ENCODE results near the gene ERC1.

The ERC1 gene

DNA sequence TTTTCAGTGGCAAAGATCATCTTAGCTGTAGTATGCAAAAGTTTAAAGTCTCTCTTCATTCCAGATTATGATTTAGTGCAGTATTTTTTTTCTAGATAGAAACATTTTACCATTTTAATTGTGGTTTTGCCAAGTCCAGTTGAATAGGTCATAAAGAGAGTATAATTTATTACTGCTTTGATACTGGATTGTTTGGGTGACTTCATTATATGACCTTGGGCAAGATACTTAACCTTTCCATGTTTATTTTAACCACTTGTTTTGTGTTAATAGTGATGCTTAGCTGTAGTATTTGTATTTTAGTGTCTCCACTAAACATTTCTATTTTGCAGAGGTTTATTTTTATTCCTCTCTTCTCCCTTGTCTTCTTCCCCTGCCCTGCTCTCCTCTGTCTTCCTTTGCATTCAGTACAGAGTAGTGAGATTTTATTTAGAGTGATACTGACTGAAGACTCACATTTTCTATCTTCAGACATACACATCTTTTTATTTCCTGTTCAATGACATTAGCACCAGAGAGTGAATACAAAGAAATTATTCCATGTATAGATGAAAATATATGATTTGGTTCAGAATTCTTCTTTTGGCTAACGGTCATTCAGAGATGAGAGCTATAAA lies 215.2 kb downstream of the ERC1 start (continued):
- TF ChIP-seq REST (tag by site-specific recombination; IDR thresholded peaks at IDR 0.05) (no peak), ZNF10 (tag by site-specific recombination; IDR thresholded peaks at IDR 0.05) (peak; percentile 59; the same call in 1 of the 2 replicates), ZNF585B (tag by site-specific recombination; IDR thresholded peaks at IDR 0.05) (no peak), ZNF555 (tag by site-specific recombination; conservative IDR thresholded peaks at IDR 0.05) (no peak), KLF8 (tag by site-specific recombination; IDR thresholded peaks at IDR 0.05) (0 out of 2 replicates have a peak, but pooled peaks have one; percentile 40), ZNF174 (tag by site-specific recombination; IDR thresholded peaks at IDR 0.05) (no peak), KLF10 (tag by site-specific recombination; IDR thresholded peaks at IDR 0.05) (peak; percentile 50; the same call in 1 of the 2 replicates), ZNF623 (tag by site-specific recombination; IDR thresholded peaks at IDR 0.05) (no peak), ATF2 (tag by site-specific recombination; IDR thresholded peaks at IDR 0.05; ENCODE audit: low read depth) (peak; percentile 75), ZNF514 (tag by site-specific recombination; IDR thresholded peaks at IDR 0.05) (no peak), ZNF132 (tag by site-specific recombination; IDR thresholded peaks at IDR 0.05; ENCODE audit: borderline replicate concordance) (no peak), ZFP37 (tag by site-specific recombination; IDR thresholded peaks at IDR 0.05) (no peak), ZNF843 (tag by site-specific recombination; IDR thresholded peaks at IDR 0.05) (peak; percentile 98), SCRT2 (tag by site-specific recombination; IDR thresholded peaks at IDR 0.05) (peak; percentile 69), ZNF548 (tag by site-specific recombination; IDR thresholded peaks at IDR 0.05) (no peak), ZNF571 (tag by site-specific recombination; IDR thresholded peaks at IDR 0.05) (no peak), KLF16 (tag by site-specific recombination; IDR thresholded peaks at IDR 0.05) (peak; percentile 88), ZNF248 (tag by site-specific recombination; IDR thresholded peaks at IDR 0.05) (no peak), ZNF211 (tag by site-specific recombination; IDR thresholded peaks at IDR 0.05; ENCODE audit: low read depth) (no peak), ZNF280D (tag by site-specific recombination; IDR thresholded peaks at IDR 0.05) (no peak), SP7 (tag by site-specific recombination; IDR thresholded peaks at IDR 0.05) (peak; percentile 64; the same call in 1 of the 2 replicates), RBAK (tag by site-specific recombination; IDR thresholded peaks at IDR 0.05) (no peak), ZNF530 (tag by site-specific recombination; IDR thresholded peaks at IDR 0.05; ENCODE audit: low read depth) (no peak), ZNF324 (tag by site-specific recombination; IDR thresholded peaks at IDR 0.05) (peak; percentile 76; the same call in 1 of the 2 replicates), BCL6B (tag by site-specific recombination; IDR thresholded peaks at IDR 0.05) (no peak; the same call in none of the 2 replicates), KLF7 (tag by site-specific recombination; IDR thresholded peaks at IDR 0.05; ENCODE audit: borderline replicate concordance) (no peak), ZNF157 (tag by site-specific recombination; IDR thresholded peaks at IDR 0.05) (no peak), ZNF501 (tag by site-specific recombination; IDR thresholded peaks at IDR 0.05) (peak; percentile 58), ZNF777 (tag by site-specific recombination; IDR thresholded peaks at IDR 0.05; ENCODE audit: borderline replicate concordance) (no peak), ZNF121 (tag by site-specific recombination; IDR thresholded peaks at IDR 0.05) (0 out of 2 replicates have a peak, but pooled peaks have one; percentile 28), YY2 (tag by site-specific recombination; IDR thresholded peaks at IDR 0.05) (no peak)
- TF ChIP-seq, protein P1, sequence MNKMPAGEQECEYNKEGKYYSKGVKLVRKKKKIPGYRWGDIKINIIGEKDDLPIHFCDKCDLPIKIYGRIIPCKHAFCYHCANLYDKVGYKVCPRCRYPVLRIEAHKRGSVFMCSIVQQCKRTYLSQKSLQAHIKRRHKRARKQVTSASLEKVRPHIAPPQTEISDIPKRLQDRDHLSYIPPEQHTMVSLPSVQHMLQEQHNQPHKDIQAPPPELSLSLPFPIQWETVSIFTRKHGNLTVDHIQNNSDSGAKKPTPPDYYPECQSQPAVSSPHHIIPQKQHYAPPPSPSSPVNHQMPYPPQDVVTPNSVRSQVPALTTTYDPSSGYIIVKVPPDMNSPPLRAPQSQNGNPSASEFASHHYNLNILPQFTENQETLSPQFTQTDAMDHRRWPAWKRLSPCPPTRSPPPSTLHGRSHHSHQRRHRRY (tag by site-specific recombination; IDR thresholded peaks at IDR 0.05) = no peak
